ENCODE results near the gene SIRT7.
"Not testable (repeated sequence)": the region's sequence is repeated elsewhere in the genome, so short reads cannot be mapped to it uniquely, and the experiment has no call there.

SIRT7 gene

GRCh38 chr17:81957691-81958432, 39.9 kb upstream of the SIRT7 start:
- in situ Hi-C loops (cut with HindIII; ENCODE audit: low sequenced_read_pairs): no loop called here
- no peak overlapping the region for H3K4me3 ChIP-seq (ENCODE audit: low read depth, low read length)
- DNase-seq (ENCODE audit: low read depth, low spot score): no peak
- TF ChIP-seq CTCF (IDR thresholded peaks at IDR 0.05; ENCODE audit: low read depth, low read length): no peak

GRCh38 chr17:81956607-81957589, 38.9 kb upstream of the SIRT7 start:
- DNase-seq (ENCODE audit: low read depth, low spot score): no peak
- in situ Hi-C loops (cut with HindIII; ENCODE audit: low sequenced_read_pairs): no loop called here
- no peak overlapping the region for H3K4me3 ChIP-seq (ENCODE audit: low read depth, low read length)
- no peak for TF ChIP-seq CTCF (IDR thresholded peaks at IDR 0.05; ENCODE audit: low read depth, low read length)

GRCh38 chr17:81955756-81956544, 38.0 kb upstream of the SIRT7 start:
- TF ChIP-seq CTCF (IDR thresholded peaks at IDR 0.05; ENCODE audit: low read depth, low read length): no peak
- DNase-seq (ENCODE audit: low read depth, low spot score): no peak
- no peak overlapping the region for H3K4me3 ChIP-seq (ENCODE audit: low read depth, low read length)
- in situ Hi-C loops (cut with HindIII; ENCODE audit: low sequenced_read_pairs): no loop called here

- H3K4me3 ChIP-seq (ENCODE audit: low read depth, low read length): no peak overlapping the region
- in situ Hi-C loops (cut with HindIII; ENCODE audit: low sequenced_read_pairs): no loop called here
- no peak for DNase-seq (ENCODE audit: low read depth, low spot score)
- no peak for TF ChIP-seq CTCF (IDR thresholded peaks at IDR 0.05; ENCODE audit: low read depth, low read length)
Measured at GRCh38 chr17:81955058-81955681, 37.2 kb upstream of the SIRT7 start.

GRCh38 chr17:81954131-81955057, 36.4 kb upstream of the SIRT7 start:
- DNase-seq (ENCODE audit: low read depth, low spot score): no peak
- in situ Hi-C loops (cut with HindIII; ENCODE audit: low sequenced_read_pairs): no loop called here
- no peak overlapping the region for H3K4me3 ChIP-seq (ENCODE audit: low read depth, low read length)
- TF ChIP-seq CTCF (IDR thresholded peaks at IDR 0.05; ENCODE audit: low read depth, low read length): no peak

GRCh38 chr17:81953443-81953842, 35.5 kb upstream of the SIRT7 start:
- H3K4me3 ChIP-seq (ENCODE audit: low read depth, low read length); DNase-seq (ENCODE audit: low read depth, low spot score); in situ Hi-C loops (cut with HindIII; ENCODE audit: low sequenced_read_pairs): not testable (repeated sequence)
